ENCODE measurements around the gene DBN1. TPM values are rescaled to one million over a fixed set of nuclear protein-coding genes. Genes with fewer than 3 reads are reported as not detected.

DBN1 gene
- total RNA-seq, 1 experiment from 2014 or later, result 41.6 TPM

GRCh38 chr5:177442066-177442826, 31.2 kb downstream of the DBN1 start:
- DNase-seq (ENCODE audit: low read depth, low spot score), result no peak
- in situ Hi-C loops (cut with HindIII; ENCODE audit: low pct_unique_long_range_greater_than_20kb, low sequenced_read_pairs), result no loop called here

GRCh38 chr5:177440990-177441780, 32.2 kb downstream of the DBN1 start:
- in situ Hi-C loops (cut with HindIII; ENCODE audit: low pct_unique_long_range_greater_than_20kb, low sequenced_read_pairs), result no loop called here
- no peak for DNase-seq (ENCODE audit: low read depth, low spot score)

- in situ Hi-C loops (cut with HindIII; ENCODE audit: low pct_unique_long_range_greater_than_20kb, low sequenced_read_pairs), result no loop called here
These were observed 33.0 kb downstream of the DBN1 start for GRCh38 chr5:177440211-177440989.

GRCh38 chr5:177439518-177440053, 33.8 kb downstream of the DBN1 start:
- in situ Hi-C loops (cut with HindIII; ENCODE audit: low pct_unique_long_range_greater_than_20kb, low sequenced_read_pairs), result no loop called here
- DNase-seq (ENCODE audit: low read depth, low spot score), result no peak

More at GRCh38 chr5:177440211-177440989, 33.0 kb downstream of the DBN1 start:
- no peak for DNase-seq (ENCODE audit: low read depth, low spot score)

GRCh38 chr5:177438468-177438867, 35.0 kb downstream of the DBN1 start:
- in situ Hi-C loops (cut with HindIII; ENCODE audit: low pct_unique_long_range_greater_than_20kb, low sequenced_read_pairs), result no loop called here
- no peak for DNase-seq (ENCODE audit: low read depth, low spot score)

- in situ Hi-C loops (cut with HindIII; ENCODE audit: low pct_unique_long_range_greater_than_20kb, low sequenced_read_pairs), result no loop called here
- DNase-seq (ENCODE audit: low read depth, low spot score), result peak; percentile 40
These were observed 35.8 kb downstream of the DBN1 start for GRCh38 chr5:177437623-177438022.

- no peak for DNase-seq (ENCODE audit: low read depth, low spot score)
- in situ Hi-C loops (cut with HindIII; ENCODE audit: low pct_unique_long_range_greater_than_20kb, low sequenced_read_pairs), result no loop called here
These were observed 37.4 kb downstream of the DBN1 start for GRCh38 chr5:177435847-177436536.

- no peak for DNase-seq (ENCODE audit: low read depth, low spot score)
- in situ Hi-C loops (cut with HindIII; ENCODE audit: low pct_unique_long_range_greater_than_20kb, low sequenced_read_pairs), result no loop called here
These were observed 38.3 kb downstream of the DBN1 start for GRCh38 chr5:177434942-177435738.

GRCh38 chr5:177434437-177434836, 39.0 kb downstream of the DBN1 start:
- in situ Hi-C loops (cut with HindIII; ENCODE audit: low pct_unique_long_range_greater_than_20kb, low sequenced_read_pairs), result no loop called here
- no peak for DNase-seq (ENCODE audit: low read depth, low spot score)

- DNase-seq (ENCODE audit: low read depth, low spot score), result no peak
- in situ Hi-C loops (cut with HindIII; ENCODE audit: low pct_unique_long_range_greater_than_20kb, low sequenced_read_pairs), result no loop called here
These were observed 39.7 kb downstream of the DBN1 start for GRCh38 chr5:177433658-177434217.

- in situ Hi-C loops (cut with HindIII; ENCODE audit: low pct_unique_long_range_greater_than_20kb, low sequenced_read_pairs), result no loop called here
- DNase-seq (ENCODE audit: low read depth, low spot score), result no peak
These were observed 40.4 kb downstream of the DBN1 start for GRCh38 chr5:177432839-177433657.

- no peak for DNase-seq (ENCODE audit: low read depth, low spot score)
- in situ Hi-C loops (cut with HindIII; ENCODE audit: low pct_unique_long_range_greater_than_20kb, low sequenced_read_pairs), result no loop called here
These were observed 41.1 kb downstream of the DBN1 start for GRCh38 chr5:177432143-177432838.

- in situ Hi-C loops (cut with HindIII; ENCODE audit: low pct_unique_long_range_greater_than_20kb, low sequenced_read_pairs), result no loop called here
- no peak for DNase-seq (ENCODE audit: low read depth, low spot score)
These were observed 41.9 kb downstream of the DBN1 start for GRCh38 chr5:177431317-177432142.

GRCh38 chr5:177430972-177431316, 42.5 kb downstream of the DBN1 start:
- no peak for DNase-seq (ENCODE audit: low read depth, low spot score)
- in situ Hi-C loops (cut with HindIII; ENCODE audit: low pct_unique_long_range_greater_than_20kb, low sequenced_read_pairs), result no loop called here
